Liver (tissue), 3 donors: ENCODE results near the gene HOXB13.

Experiments
- CTCF ChIP-seq: fragments of 150-350 bp; IDR thresholded peaks from 2 replicates; pipeline ENCODE4 v1.5.1; 2017; ENCODE audit warnings: improper control_type of control experiment, low read depth, low read length; ENCODE audit not compliant: missing input control
- EGR1 ChIP-seq, 2 donors: IDR thresholded peaks; 2 replicates each; pipeline ENCODE4 v1.6.1; 2016 to 2018; ENCODE audit warnings: antibody characterized with exemption in 2 of 2, low read depth in 2 of 2
- GABPA ChIP-seq, 2 donors: IDR thresholded peaks in 1 of 2; conservative IDR thresholded peaks in 1 of 2; 2 replicates each; pipeline ENCODE4 v1.6.1; 2016; ENCODE audit warnings: antibody characterized with exemption in 2 of 2, mild to moderate bottlenecking in 1 of 2, moderate library complexity in 1 of 2
- HNF4G ChIP-seq: IDR thresholded peaks from 2 replicates; pipeline ENCODE4 v1.6.1; 2016; ENCODE audit warnings: antibody characterized with exemption
- JUND ChIP-seq, 2 donors: IDR thresholded peaks; 2 replicates each; pipeline ENCODE4 v1.6.1; 2016; ENCODE audit warnings: antibody characterized with exemption in 2 of 2
- MAX ChIP-seq: IDR thresholded peaks from 2 replicates; pipeline ENCODE4 v1.6.1; 2016; ENCODE audit warnings: antibody characterized with exemption
- NR2F2 ChIP-seq: IDR thresholded peaks from 2 replicates; pipeline ENCODE4 v1.6.1; 2016; ENCODE audit warnings: antibody characterized with exemption
- RAD21 ChIP-seq, 2 donors: IDR thresholded peaks; 2 replicates each; pipeline ENCODE4 v1.6.1; 2016; ENCODE audit warnings: antibody characterized with exemption in 2 of 2, mild to moderate bottlenecking in 2 of 2
- SP1 ChIP-seq: IDR thresholded peaks from 2 replicates; pipeline ENCODE4 v1.6.1; 2018; ENCODE audit warnings: antibody characterized with exemption, mild to moderate bottlenecking
- TAF1 ChIP-seq: conservative IDR thresholded peaks from 2 replicates; pipeline ENCODE4 v1.6.1; 2016; ENCODE audit warnings: antibody characterized with exemption, mild to moderate bottlenecking
- YY1 ChIP-seq: IDR thresholded peaks from 2 replicates; pipeline ENCODE4 v1.6.1; 2016; ENCODE audit warnings: antibody characterized with exemption, mild to moderate bottlenecking
- ZBTB33 ChIP-seq: IDR thresholded peaks from 2 replicates; pipeline ENCODE4 v1.6.1; 2016; ENCODE audit warnings: antibody characterized with exemption
- donor health status: healthy.
- donor health status: healthy.

GRCh38 chr17:48693178-48693577, 35.4 kb downstream of the HOXB13 start:
- no peak for TF ChIP-seq ZBTB33
- no peak for TF ChIP-seq SP1
- TF ChIP-seq CTCF, result no peak
- no peak for TF ChIP-seq HNF4G
- TF ChIP-seq EGR1 (IDR thresholded peaks at IDR 0.05; ENCODE audit: low read depth in 2 of 2), result no peak
- TF ChIP-seq NR2F2, result no peak
- no peak for TF ChIP-seq YY1
- TF ChIP-seq JUND (IDR thresholded peaks at IDR 0.05), result no peak
- TF ChIP-seq TAF1, result no peak
- TF ChIP-seq MAX, result no peak
- TF ChIP-seq GABPA (IDR thresholded peaks at IDR 0.05 in 1 of 2, conservative IDR thresholded peaks at IDR 0.05 in 1 of 2), result no peak
- no peak for TF ChIP-seq RAD21 (IDR thresholded peaks at IDR 0.05)
